Progenitor cell of endocrine pancreas (in vitro differentiated cells): Measurements from ENCODE around the gene REV1. TPM values are rescaled to one million over a fixed set of nuclear protein-coding genes. Genes with fewer than 3 reads are reported as not detected.

ENCODE experiments used
- DNase-seq: peaks from one replicate; pipeline ENCODE4 v3.0.0; 2021; ENCODE audit warnings: low spot score; ENCODE audit not compliant: unreplicated experiment
- H3K27ac Mint-ChIP-seq: 2 replicates; pipeline ENCODE4 v1.8.0; 2021; ENCODE audit warnings: mild to moderate bottlenecking, moderate library complexity, mixed read lengths
- H3K27me3 Mint-ChIP-seq: 2 replicates; pipeline ENCODE4 v1.8.0; 2021; ENCODE audit warnings: mixed read lengths
- H3K36me3 Mint-ChIP-seq: 2 replicates; pipeline ENCODE4 v1.8.0; 2022; ENCODE audit warnings: mixed read lengths; ENCODE audit not compliant: insufficient read depth
- H3K4me1 Mint-ChIP-seq: 2 replicates; pipeline ENCODE4 v1.8.0; 2021; ENCODE audit warnings: low read depth, mixed read lengths
- H3K4me3 Mint-ChIP-seq: 2 replicates; pipeline ENCODE4 v1.8.0; 2021; ENCODE audit warnings: low read depth, mild to moderate bottlenecking, moderate library complexity, mixed read lengths
- H3K9me3 Mint-ChIP-seq: 2 replicates; pipeline ENCODE4 v1.8.0; 2021; ENCODE audit warnings: low read depth, mixed read lengths
- total RNA-seq: library from RNA; stranded (reverse); gene quantifications from 2 replicates; pipeline ENCODE4 v1.2.1, GENCODE V29; 2021
- TF ChIP-seq, protein P1 (sequence below): fragments of 200-600 bp; sonication (generic); IDR thresholded peaks from one replicate; pipeline ENCODE4 v1.5.0; 2021; ENCODE audit warnings: antibody characterized with exemption, mild to moderate bottlenecking; ENCODE audit not compliant: unreplicated experiment

The REV1 gene
- total RNA-seq, 1 donor from 2014 or later, result 53.7 TPM

DNA sequence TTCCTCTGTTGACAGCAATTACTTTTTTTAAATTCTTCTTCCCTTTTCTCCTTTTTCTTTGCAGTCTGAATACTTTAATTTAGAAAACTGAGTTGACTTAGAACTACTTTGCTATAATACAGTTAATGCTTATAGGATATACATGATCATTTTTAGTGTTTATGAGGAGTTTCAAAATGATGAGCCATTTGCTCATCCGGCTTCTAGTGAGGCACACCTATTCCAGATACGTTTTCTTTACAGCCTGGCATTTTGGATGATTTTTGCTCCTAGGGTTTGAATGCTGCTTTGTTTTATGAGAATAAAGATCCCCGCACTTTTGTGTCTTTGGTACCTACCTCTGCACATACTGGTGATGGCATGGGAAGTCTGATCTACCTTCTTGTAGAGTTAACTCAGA, 99.9 kb downstream of the REV1 start:
- TF ChIP-seq, protein P1, sequence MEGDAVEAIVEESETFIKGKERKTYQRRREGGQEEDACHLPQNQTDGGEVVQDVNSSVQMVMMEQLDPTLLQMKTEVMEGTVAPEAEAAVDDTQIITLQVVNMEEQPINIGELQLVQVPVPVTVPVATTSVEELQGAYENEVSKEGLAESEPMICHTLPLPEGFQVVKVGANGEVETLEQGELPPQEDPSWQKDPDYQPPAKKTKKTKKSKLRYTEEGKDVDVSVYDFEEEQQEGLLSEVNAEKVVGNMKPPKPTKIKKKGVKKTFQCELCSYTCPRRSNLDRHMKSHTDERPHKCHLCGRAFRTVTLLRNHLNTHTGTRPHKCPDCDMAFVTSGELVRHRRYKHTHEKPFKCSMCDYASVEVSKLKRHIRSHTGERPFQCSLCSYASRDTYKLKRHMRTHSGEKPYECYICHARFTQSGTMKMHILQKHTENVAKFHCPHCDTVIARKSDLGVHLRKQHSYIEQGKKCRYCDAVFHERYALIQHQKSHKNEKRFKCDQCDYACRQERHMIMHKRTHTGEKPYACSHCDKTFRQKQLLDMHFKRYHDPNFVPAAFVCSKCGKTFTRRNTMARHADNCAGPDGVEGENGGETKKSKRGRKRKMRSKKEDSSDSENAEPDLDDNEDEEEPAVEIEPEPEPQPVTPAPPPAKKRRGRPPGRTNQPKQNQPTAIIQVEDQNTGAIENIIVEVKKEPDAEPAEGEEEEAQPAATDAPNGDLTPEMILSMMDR, result no peak
- no peaks in the 10 kb centered on the region for H3K9me3 Mint-ChIP-seq
- no peak for DNase-seq
- H3K36me3 Mint-ChIP-seq, result peaks cover 13% of the 10 kb centered on the region
- H3K27ac Mint-ChIP-seq, result no peak overlapping the region
- no peaks in the 10 kb centered on the region for H3K4me1 Mint-ChIP-seq
- H3K27me3 Mint-ChIP-seq, result no peaks in the 10 kb centered on the region
- no peak overlapping the region for H3K4me3 Mint-ChIP-seq

DNA sequence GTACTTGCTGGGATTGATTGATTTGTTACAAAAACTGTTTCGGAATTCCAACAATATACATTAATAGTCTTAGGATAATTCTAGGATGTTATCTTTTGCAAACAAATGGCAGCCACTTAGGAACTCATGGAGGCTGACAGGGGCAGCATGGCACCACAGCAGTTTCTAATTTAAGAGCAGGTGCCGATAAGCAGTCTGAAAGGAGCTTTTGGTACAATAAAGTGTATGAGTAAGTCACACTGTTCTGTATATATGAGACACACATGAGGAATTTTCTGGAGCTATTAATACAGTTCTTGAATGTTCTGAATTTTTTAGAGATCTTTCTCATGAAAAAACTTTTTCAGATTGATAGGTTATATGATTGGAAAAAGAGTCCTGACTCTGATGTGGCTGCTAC, 100.4 kb downstream of the REV1 start:
- no peaks in the 10 kb centered on the region for H3K27me3 Mint-ChIP-seq
- TF ChIP-seq, protein P1, result no peak
- no peak overlapping the region for H3K4me3 Mint-ChIP-seq
- H3K4me1 Mint-ChIP-seq, result no peaks in the 10 kb centered on the region
- DNase-seq, result no peak
- peaks cover 17% of the 10 kb centered on the region for H3K36me3 Mint-ChIP-seq
- no peaks in the 10 kb centered on the region for H3K9me3 Mint-ChIP-seq
- H3K27ac Mint-ChIP-seq, result no peak overlapping the region

DNA sequence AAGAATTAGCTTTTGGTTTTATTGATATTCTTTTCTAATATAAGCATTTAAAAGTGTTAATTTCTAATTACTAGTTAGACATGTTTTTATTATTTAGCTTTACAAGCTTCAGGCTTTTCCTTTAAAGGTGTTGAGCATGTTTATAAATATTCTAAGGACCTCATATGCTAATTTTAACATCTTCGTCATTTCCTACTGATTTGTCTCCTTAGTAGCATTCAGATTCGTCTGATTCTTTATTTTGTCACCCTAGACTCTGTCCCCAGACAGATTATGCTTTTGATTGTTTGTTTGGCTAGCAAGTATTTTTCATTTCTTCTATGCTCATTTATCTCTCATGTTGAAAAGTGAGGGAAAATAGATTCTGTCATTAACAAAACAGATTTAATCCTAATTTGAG, 100.9 kb downstream of the REV1 start:
- Mint-ChIP-seq H3K27ac (no peak overlapping the region), H3K4me1 (no peaks in the 10 kb centered on the region)
- DNase-seq, result no peak

DNA sequence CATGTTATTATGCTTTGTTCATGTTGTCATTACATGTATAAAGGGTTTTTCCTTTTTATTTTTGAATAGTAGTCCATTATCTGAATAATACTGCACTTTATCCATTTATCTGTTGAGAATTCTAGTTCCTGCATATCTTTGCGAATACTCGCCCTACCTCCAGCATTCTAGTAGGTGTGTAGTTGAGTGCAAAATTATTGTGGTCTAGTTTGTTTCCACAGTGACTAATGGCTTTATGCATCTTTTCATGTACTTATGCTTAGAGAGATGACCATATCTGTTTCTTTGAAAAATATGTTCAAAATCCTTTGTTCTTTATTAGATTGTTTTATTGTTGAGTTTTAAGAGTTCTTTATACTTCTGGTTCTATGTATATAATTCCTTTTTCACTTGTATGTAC, 103.8 kb downstream of the REV1 start:
- H3K36me3 Mint-ChIP-seq, result peaks cover 26% of the 10 kb centered on the region
- TF ChIP-seq, protein P1, result no peak
- DNase-seq, result no peak
- H3K4me1 Mint-ChIP-seq, result peaks cover 9% of the 10 kb centered on the region
- H3K4me3 Mint-ChIP-seq, result no peak overlapping the region
- no peaks in the 10 kb centered on the region for H3K9me3 Mint-ChIP-seq
- H3K27me3 Mint-ChIP-seq, result no peaks in the 10 kb centered on the region
- H3K27ac Mint-ChIP-seq, result peak overlapping the region; percentile 25

More for the DNA sequence above, 100.9 kb downstream of the REV1 start:
- Mint-ChIP-seq H3K36me3 (peaks cover 16% of the 10 kb centered on the region), H3K4me3 (no peak overlapping the region), H3K27me3 (no peaks in the 10 kb centered on the region), H3K9me3 (no peaks in the 10 kb centered on the region)
- TF ChIP-seq, protein P1, result no peak

DNA sequence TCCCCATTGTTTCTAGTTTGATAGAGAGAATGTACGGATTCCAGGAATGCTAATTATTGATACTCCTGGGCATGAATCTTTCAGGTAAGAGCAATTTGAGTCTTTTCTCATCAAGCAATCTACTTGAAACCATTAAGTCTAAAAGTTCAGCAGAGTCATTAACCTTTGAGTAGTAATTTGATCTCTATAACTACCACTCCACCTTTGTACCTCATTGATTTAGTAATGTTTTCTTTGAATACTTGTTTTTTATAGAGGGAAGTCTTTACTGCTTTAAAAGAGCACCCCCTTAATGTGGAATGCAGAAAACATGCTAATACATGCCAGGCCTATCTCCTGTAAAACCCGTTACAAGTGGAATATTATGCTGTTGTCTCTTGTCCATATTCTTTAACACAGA, 107.7 kb downstream of the REV1 start:
- no peaks in the 10 kb centered on the region for H3K27me3 Mint-ChIP-seq
- no peak overlapping the region for H3K4me3 Mint-ChIP-seq
- peak overlapping the region; percentile 54 for H3K27ac Mint-ChIP-seq
- DNase-seq, result no peak
- H3K36me3 Mint-ChIP-seq, result peaks cover 34% of the 10 kb centered on the region
- TF ChIP-seq, protein P1, result no peak
- H3K4me1 Mint-ChIP-seq, result peaks cover 9% of the 10 kb centered on the region
- no peaks in the 10 kb centered on the region for H3K9me3 Mint-ChIP-seq
